GM19023 (cell line): Measurements from ENCODE around the gene TRIM71.
"Not testable (repeated sequence)": the region's sequence is repeated elsewhere in the genome, so short reads cannot be mapped to it uniquely, and the experiment has no call there.

Experiments used
- ATAC-seq: cut with Tn5 transposase; IDR thresholded peaks from one replicate; pipeline ENCODE4 v1.9.1; 2021; ENCODE audit warnings: mild to moderate bottlenecking, moderate library complexity; ENCODE audit not compliant: unreplicated experiment

Gene TRIM71

DNA sequence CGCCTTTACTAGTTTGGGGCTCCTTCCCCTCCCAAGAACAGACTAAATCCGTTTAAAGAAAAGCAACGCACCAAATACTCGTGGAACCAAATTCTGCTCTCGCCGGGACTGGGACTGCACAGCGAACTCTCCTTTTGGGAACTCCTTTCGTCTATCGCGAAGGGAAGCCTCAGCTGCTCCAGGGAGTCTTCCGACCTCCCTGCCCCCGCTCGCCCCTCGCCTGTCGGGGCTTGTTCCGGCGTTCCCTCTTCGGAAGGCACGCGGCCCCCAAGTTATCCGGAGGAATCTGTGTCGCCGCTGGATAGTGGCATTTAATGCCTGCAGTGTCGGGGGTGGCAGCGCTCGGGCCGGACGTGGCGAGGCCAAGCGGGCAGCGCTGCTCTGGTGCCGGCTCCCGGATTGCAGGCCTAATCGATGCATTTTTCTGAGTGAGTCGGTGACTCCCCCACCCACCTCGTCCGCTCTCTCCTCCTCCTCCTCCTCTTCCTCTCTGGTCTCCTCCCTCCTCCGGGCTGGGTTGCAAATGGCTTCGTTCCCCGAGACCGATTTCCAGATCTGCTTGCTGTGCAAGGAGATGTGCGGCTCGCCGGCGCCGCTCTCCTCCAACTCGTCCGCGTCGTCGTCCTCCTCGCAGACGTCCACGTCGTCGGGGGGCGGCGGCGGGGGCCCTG, at the start of gene TRIM71:
TSS of gene TRIM71 (plus strand) at position 440 of the 671 bp plus-strand sequence. CDS start at position 524, 84 bp downstream.
- ATAC-seq: no peak

DNA sequence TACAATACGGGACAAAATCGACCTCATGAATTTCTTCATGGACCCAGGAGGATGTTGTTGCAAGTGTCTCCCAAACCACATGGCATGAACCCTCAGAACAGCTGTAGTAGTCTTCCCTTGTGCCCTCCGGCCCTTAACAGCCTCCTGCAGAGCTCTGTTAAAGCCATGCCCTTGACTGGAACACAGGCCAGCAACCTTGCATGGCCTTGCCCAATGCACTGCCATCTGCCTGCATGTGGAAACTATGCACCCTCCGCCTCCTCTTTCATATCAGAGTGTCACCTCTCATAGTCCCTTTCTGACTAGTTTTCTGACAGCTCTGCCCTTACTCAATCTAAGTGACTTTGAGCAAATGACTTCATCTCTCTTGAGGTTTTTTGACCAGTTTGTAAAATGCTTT, 39.4 kb upstream of the TRIM71 start:
- no peak for ATAC-seq

DNA sequence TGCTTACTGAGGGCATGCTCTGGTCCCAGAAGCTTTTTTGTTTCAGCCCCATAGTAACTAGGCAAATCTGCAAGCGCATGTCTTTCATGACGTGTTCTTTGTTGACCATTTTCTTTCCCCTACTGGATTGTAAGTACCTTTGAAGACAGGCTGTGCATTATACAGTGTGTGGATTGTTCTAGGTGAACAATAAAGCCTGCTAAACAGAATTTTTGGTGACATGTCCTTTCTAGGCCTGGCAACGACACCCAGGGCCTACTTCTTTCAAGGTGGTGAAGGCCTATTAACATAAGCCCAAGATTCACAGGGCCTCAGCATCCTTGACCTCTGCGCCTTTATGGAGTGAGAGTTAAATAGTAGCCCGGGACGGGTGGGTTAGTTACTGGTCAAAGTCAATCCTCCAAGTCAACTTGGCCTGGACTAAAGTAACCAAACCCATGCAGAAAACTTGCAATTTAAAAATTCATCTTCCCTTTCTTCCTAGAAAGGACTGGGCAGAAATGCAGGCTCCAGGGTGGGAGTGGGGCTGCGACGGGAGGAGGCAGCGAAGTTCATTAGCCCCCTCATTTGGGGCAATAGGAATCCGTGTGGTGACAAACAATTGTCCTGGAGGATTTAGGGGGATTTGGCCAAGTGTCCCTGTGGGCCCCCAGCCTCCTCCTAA, 37.6 kb upstream of the TRIM71 start:
- no peak for ATAC-seq

DNA sequence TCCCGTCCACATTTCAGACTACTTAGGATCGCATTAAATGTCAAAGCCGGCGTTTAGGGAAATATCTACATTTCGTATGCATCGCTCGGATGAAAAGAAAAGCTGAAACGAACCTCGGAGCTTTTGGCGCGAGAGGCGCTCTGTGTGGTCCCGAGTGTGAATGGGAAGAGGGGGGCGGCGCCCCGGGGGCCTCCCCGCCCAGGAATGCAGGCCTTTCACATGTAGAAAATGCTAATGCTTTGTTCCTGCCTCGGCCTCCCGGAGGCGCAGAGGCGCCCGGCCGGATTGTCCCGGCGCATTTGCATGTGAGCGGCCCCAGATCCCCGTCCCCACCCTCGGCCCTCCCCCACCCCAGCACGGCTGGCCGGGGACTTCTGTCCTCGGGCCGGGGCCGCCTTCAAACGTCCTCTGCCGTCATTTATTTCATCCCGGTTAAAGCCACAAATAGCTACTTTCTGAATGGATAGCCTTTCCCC, 37.0 kb upstream of the TRIM71 start:
- ATAC-seq: peak; percentile 35

DNA sequence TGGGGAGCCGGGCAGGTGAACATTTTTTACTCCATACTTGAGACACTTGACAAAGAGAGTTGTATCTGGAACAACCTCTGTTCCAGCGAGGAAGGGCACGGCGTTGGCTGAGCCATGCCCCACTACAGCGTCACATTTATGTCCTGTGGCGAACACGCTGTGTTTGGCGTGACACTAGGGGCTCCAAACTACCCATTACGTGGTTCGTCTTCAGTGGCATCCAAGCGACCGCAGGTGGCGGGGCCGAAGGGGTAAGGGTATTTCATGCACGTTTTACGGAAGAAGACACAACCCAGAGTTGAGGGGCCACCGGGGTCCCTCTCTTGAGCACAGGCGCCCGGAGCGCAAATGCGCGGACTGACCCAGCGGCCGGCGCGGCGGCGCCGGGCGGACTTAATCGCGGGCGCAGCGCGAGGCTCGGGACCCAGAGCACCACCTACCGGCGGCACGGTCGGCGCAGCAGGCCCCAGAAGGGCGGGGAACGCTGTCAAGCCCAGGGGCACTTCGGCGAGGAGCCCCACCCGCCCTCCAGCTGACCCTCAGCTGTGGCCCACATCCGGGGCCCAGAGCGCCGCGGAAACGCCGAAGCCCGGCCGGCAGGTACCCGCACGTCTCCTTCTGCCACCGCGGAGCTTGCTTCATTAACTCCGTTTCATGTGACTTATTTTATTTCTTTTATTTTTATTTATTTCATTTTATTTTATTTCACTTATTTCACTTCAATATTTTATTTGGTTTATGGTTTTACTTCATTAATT, 36.4 kb upstream of the TRIM71 start:
- peak; percentile 94 for ATAC-seq

DNA sequence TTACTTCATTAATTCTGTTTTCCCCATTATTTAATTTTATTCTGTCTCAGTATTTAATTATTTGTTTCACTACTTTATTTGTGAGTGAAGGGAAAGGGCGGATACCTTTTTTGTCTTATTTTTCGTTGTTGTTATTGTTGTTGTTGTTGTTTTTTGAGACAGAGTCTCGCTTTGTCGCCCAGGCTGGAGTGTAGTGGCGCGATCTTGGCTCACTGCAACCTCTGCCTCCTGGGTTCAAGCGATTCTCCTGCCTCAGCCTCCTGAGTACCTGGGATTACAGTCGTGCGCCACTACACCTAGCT, 35.9 kb upstream of the TRIM71 start:
- not testable (repeated sequence) for ATAC-seq

DNA sequence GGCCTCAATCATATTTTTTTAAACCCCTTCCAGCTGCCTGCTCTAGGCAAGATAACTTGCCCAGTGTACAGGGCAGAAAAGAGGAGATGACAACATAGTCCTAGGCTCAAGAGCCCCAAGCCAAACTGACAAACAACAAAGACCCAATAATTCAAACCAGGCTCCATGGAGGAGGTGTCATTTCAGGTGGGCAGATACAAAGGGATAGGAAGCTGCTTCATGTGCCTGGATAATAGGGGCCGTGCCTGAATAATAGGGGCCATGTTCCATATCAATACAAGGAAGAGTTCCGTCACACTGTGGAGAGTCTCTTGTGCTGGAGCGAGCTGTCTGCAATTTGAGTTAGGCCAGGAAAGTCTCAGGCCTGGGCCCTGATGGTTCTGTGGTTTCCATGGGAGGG, 35.4 kb upstream of the TRIM71 start:
- no peak for ATAC-seq

DNA sequence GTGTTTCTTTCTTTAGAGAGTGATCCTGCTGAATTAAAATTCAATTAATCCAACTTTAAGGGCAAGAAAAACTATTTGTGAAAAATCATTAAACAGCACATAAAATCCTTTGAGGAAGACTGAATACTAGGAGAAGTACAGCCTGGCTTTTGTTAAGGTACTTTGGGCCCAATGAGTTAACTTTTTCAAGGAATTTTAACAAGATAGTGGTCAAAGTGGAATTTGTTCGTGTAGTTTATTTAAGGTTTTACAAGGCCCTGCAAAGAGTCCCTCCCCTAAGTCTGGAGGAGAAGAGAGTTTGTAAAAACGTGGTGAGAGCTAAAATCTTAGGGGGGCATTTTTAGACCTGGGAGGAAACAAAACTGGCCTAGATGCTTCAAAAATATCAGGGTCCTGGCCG, 26.0 kb upstream of the TRIM71 start:
- no peak for ATAC-seq

DNA sequence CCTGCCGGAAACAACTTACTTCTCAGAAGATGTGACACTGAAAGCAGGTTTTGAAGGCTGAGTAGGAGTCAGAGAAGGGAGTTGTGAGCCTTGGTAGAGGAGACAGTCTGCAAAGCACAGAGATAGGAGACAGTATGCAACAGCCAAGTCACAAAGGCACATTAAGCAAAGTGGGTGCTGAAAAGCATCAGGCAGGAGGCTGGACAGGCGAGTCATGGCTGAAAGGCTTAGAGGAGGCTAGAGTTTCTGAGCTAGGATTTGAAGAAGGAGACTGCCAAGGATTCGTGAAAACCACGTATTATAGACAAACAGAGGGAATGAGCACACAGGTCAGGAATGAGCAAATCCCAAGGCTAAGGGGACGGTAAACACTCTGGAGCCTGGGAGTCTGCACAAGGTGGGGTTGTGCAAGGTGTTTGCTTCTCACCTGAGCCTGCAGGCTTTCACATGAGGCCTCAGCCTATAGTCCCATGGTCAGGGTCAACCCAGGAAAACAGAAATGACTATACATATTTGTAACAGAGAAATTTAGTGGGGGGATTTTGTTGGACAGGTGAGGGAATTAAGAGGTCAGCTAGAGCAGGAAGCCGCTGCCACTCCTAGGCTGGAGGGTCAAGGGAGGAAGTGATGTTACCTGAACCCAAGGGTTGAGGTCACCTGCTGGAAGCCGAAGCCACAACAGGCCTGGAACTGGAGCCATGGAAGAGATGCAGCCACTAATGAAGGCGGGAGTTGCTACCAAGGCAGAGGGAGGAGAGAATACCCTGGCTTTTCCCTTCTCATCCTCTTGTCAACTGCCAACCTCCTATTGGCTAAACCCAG, 23.1 kb upstream of the TRIM71 start:
- no peak for ATAC-seq

DNA sequence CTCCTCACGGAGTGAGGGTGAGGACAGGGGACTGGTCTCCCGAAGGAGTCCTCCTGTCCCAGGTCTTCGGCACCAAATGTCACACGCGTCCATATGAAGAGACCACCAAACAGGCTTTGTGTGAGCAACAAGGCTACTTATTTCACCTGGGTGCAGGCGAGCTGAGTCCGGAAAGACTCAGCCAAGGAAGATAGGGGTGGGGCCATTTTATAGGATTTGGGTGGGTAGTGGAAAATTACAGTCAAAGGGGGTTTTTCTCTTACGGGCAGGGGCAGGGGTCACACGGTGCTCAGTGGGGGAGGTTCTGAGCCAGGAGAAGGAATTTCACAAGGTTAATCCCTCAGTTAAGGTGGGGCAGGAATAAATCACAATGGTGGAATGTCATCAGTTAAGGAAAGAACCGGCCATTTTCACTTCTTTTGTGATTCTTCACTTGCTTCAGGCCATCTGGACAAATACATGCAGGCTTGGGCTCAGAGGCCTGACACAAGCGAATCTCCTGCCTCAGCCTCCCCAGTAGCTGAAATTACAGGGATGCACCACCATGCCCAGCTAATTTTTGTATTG, 21.3 kb upstream of the TRIM71 start:
- not testable (repeated sequence) for ATAC-seq

DNA sequence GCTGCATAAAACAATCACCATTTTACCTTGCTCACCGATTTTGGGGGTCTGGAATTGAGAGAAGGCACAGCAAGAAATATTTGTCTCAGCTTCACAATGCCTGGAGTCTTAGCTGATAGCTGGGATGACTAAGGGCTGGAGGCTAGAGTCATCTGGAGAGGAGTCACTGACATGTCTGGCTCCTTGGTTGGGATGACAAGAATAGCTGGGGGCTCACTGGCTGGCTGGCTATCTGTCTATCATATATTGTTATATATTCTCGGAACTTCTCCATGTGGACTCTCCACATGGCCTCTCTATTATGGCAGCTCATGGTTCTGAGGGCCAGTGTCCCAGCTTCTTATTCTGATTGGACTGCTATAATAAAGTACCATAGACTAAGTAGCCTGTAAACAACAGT, 20.0 kb upstream of the TRIM71 start:
- ATAC-seq: no peak

DNA sequence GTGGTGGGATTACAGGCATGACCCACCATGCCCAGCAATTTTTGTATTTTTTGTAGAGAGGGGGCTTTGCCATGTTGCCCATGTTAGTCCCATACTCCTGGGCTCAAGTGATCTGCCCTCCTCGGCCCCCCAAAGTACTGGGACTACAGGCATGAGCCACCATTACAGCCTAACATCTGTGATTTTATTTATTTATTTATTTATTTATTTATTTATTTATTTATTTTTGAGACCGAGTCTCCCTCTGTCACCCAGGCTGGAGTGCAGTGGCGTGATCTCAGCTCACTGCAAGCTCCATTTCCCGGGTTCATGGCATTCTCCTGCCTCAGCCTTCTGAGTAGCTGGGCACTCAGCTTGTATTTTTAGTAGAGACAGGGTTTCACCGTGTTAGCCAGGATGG, 16.4 kb upstream of the TRIM71 start:
- ATAC-seq: not testable (repeated sequence)

DNA sequence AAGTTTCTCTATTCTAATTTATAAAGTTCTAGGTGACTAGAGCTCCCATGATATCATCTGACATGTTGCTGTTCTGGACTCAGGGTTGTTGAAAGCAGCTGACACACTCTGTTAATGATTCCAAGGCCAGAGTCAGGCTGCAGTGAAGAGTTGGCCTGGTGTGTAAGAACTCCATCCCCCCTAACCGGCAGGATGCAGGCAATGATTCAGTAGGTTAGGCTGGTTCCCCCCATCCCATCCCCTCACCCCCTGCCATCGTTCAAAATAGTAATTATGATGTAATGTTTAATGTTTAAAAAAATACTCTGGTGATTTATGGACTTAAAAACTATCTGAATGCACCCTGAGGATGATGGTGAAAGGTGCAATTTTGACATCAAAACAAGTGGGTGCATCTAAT, 4.6 kb upstream of the TRIM71 start:
- no peak for ATAC-seq

DNA sequence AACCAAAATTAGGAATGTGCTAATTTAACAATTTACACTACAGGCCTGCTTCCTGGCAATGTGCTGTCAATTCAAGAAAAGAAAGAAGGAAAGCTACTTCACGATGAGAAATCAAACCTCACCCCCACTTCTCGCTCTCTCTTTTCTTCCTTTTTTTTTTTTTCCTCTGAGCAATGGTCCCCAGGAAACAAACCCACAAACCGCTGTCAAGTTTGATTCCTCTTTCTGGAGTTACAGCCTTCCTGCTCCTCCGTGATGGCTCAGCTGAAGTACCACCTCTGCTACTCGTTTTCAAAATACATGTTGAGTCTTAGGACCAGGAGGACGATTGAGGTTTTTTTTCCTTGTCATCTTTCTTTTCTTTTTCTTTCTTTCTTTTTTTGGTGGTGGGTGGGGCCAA, 3.4 kb upstream of the TRIM71 start:
- no peak for ATAC-seq

DNA sequence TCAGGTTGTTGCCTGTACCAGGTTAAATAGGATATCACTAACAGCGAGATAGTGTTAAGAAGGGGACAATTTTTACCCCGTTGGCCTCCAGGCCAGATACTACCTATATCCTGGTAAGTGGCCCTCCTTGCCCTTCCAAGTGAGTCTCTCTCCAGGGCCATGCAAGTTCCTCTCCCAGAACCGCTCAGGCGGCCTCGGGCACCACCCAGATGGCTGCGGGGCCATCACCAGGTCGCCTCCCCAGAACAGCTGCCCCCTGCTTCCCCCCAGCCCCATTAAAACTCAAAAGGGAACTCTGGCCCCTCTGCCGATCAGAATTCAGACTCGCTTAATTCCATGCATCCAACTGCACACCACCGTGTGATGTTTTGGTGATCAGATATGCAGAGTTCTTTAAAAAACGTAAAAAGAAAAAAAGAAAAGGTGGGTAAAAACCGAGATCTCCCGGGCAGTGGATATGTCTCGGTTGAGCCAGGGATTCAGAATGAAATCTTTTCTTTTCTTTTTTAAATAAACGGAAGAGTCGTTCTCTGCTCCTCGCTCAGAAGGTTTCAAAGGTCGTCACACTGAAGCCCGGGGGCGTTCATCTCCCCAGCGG, 1.9 kb upstream of the TRIM71 start:
- ATAC-seq: no peak

DNA sequence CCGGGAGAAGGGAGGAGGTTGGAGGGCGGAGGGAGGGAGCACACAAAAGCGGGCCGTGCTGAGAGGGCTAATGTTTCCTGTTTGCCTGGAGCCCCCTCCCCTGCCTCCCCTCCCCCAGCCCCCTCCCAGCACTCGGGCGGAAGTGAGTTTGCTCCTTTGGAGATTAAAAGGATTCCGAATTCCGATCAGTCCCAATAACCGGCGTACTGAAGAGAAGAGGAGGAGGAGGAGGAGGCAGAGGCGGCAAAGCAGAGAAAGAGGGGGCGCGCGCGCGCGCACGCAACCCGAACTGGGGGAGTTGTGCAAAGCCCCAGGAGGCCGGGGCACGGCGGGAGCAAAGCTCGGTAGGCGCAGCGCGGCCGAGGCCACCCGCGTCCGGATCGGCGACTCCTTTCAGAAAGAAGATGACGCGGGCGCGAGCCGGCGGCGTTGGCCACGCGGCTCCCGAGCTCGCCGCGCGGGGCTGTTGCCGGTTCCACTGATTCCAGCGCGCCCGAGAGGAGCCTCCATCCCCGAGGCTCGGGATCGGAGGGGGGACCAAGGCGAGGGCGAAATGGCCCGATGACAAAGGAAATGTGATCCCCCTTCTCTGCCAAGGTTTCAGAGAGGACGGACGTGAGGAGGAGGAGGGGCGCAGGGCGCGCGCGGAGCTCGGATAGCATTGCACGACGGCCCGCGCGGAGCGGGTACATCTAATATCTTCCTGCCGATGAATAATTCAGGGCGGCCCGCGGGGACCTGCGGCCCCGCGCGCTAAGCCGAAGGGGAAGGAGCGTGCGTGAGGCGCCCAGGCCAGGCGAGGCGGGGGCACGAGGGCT, 1.1 kb upstream of the TRIM71 start:
- no peak for ATAC-seq

DNA sequence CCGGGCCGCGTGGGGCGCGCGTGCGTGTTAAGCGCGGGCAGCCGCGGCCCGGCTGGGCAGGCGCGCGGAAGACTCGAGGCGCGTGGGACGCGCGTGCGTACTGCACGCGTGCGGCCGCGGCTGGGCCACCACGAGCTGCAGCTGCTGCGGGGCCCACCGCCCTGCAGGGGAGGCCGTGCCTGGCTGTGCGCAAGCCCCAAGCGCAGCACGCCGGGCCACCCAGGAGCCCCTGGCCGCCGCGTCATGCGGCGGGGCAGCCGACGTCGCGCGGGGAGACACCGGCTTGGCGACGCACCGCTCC, 590 bp upstream of the TRIM71 start:
- no peak for ATAC-seq

DNA sequence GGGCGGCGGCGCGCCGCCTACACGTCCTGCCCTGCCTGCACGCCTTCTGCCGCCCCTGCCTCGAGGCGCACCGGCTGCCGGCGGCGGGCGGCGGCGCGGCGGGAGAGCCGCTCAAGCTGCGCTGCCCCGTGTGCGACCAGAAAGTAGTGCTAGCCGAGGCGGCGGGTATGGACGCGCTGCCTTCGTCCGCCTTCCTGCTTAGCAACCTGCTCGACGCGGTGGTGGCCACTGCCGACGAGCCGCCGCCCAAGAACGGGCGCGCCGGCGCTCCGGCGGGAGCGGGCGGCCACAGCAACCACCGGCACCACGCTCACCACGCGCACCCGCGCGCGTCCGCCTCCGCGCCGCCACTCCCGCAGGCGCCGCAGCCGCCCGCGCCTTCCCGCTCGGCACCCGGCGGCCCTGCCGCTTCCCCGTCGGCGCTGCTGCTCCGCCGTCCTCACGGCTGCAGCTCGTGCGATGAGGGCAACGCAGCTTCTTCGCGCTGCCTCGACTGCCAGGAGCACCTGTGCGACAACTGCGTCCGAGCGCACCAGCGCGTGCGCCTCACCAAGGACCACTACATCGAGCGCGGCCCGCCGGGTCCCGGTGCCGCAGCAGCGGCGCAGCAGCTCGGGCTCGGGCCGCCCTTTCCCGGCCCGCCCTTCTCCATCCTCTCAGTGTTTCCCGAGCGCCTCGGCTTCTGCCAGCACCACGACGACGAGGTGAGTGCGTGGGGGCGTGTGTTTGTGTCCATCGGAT, 602 bp downstream of the TRIM71 start:
- no peak for ATAC-seq

DNA sequence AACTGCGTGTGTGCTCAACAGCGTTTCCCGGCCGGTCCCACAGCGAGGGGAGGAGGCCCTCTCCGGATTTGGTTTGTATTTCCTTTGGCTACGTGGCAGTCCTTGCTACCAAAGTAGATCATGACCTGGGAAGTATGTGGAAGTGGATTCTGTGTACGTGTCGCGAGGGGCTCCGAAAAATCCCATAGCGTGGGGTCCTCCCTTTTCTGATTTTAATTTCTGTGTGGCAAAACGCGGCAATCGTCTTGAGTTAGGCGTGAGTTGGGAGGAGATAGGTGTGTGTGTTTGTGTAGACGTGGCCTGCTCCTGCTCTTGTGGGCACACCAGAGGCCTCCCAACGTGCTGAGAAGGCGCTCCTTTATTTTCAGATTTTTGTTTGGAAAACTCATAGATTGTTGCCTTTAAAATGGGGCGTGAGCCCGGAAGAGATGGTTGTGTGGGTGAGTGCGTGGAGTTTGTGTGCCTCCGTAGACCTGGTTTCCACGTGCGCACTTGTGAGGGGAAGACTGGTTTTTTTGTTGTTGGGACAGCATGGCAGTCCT, 1.2 kb downstream of the TRIM71 start:
- no peak for ATAC-seq
